ENCODE measurements around the gene SMTNL2. TPM values are rescaled to one million over a fixed set of nuclear protein-coding genes. Genes with fewer than 3 reads are reported as not detected.
A peak's percentile ranks its signal among the peaks of the same experiment; 100 is the strongest.

Gene SMTNL2
- total RNA-seq, 1 donor from 2014 or later = 74.1 TPM

- Histone ChIP-seq H3K4me1 (ENCODE audit: control insufficient read depth in 3 of 3, insufficient read depth in 3 of 3, low read length in 3 of 3) (peaks cover 21 to 23% (median 21%) of the 10 kb centered on the region in 3 donors), H3K9me3 (ENCODE audit: control insufficient read depth in 3 of 3, low read length in 3 of 3) (no peaks in the 10 kb centered on the region), H3K4me3 (ENCODE audit: low read length in 3 of 3) (peak overlapping the region in 1 of 3 donors; percentile 98), H3K36me3 (ENCODE audit: control insufficient read depth in 3 of 3, insufficient read depth in 3 of 3, low read length in 3 of 3) (peaks cover 36 to 43% (median 40%) of the 10 kb centered on the region in 3 donors), H3K27me3 (ENCODE audit: control insufficient read depth in 3 of 3, insufficient read depth in 3 of 3, low read length in 3 of 3) (no peaks in the 10 kb centered on the region), H3K9ac (ENCODE audit: low read depth in 1 of 3, low read length in 3 of 3) (no peak overlapping the region), H3K27ac (ENCODE audit: low read depth, low read length) (no peak overlapping the region)
These were observed 30.7 kb upstream of the SMTNL2 start for GRCh38 chr17:4553669-4554068.

- Histone ChIP-seq H3K4me1 (ENCODE audit: control insufficient read depth in 3 of 3, insufficient read depth in 3 of 3, low read length in 3 of 3) (peaks cover 21 to 23% (median 21%) of the 10 kb centered on the region in 3 donors), H3K9ac (ENCODE audit: low read depth in 1 of 3, low read length in 3 of 3) (peak overlapping the region; percentile 81 to 89 (median 85)), H3K36me3 (ENCODE audit: control insufficient read depth in 3 of 3, insufficient read depth in 3 of 3, low read length in 3 of 3) (peaks cover 28 to 37% (median 32%) of the 10 kb centered on the region in 3 donors), H3K27me3 (ENCODE audit: control insufficient read depth in 3 of 3, insufficient read depth in 3 of 3, low read length in 3 of 3) (no peaks in the 10 kb centered on the region), H3K4me3 (ENCODE audit: low read length in 3 of 3) (peak overlapping the region; percentile 89 to 98 (median 98)), H3K27ac (ENCODE audit: low read depth, low read length) (peak overlapping the region; percentile 53), H3K9me3 (ENCODE audit: control insufficient read depth in 3 of 3, low read length in 3 of 3) (no peaks in the 10 kb centered on the region)
These were observed 29.8 kb upstream of the SMTNL2 start for GRCh38 chr17:4554441-4554996.

- peak within 1 kb of the TSS; percentile 81 to 89 (median 85) for H3K9ac ChIP-seq (ENCODE audit: low read depth in 1 of 3, low read length in 3 of 3)
- H3K27me3 ChIP-seq (ENCODE audit: control insufficient read depth in 3 of 3, insufficient read depth in 3 of 3, low read length in 3 of 3) = no peaks in the 10 kb centered on the region
- peaks cover 24 to 30% (median 26%) of the 10 kb centered on the region in 3 donors for H3K36me3 ChIP-seq (ENCODE audit: control insufficient read depth in 3 of 3, insufficient read depth in 3 of 3, low read length in 3 of 3)
- no peaks in the 10 kb centered on the region for H3K9me3 ChIP-seq (ENCODE audit: control insufficient read depth in 3 of 3, low read length in 3 of 3)
- H3K4me1 ChIP-seq (ENCODE audit: control insufficient read depth in 3 of 3, insufficient read depth in 3 of 3, low read length in 3 of 3) = peaks cover 21 to 23% (median 21%) of the 10 kb centered on the region in 3 donors
- H3K27ac ChIP-seq (ENCODE audit: low read depth, low read length) = peak within 1 kb of the TSS; percentile 53
- H3K4me3 ChIP-seq (ENCODE audit: low read length in 3 of 3) = peak within 1 kb of the TSS; percentile 89 to 98 (median 98)
These were observed 29.1 kb upstream of the SMTNL2 start, which contains the start of gene MYBBP1A for GRCh38 chr17:4554997-4555799. TSS of gene MYBBP1A (minus strand) at chr17:4555384. CDS start at chr17:4555324, 60 bp downstream.

GRCh38 chr17:4555873-4556759 is 28.2 kb upstream of the SMTNL2 start:
- peaks cover 15 to 22% (median 17%) of the 10 kb centered on the region in 3 donors for H3K36me3 ChIP-seq (ENCODE audit: control insufficient read depth in 3 of 3, insufficient read depth in 3 of 3, low read length in 3 of 3)
- no peaks in the 10 kb centered on the region for H3K9me3 ChIP-seq (ENCODE audit: control insufficient read depth in 3 of 3, low read length in 3 of 3)
- no peaks in the 10 kb centered on the region for H3K27me3 ChIP-seq (ENCODE audit: control insufficient read depth in 3 of 3, insufficient read depth in 3 of 3, low read length in 3 of 3)
- H3K4me1 ChIP-seq (ENCODE audit: control insufficient read depth in 3 of 3, insufficient read depth in 3 of 3, low read length in 3 of 3) = peaks cover 21 to 23% (median 21%) of the 10 kb centered on the region in 3 donors
- peak overlapping the region; percentile 53 for H3K27ac ChIP-seq (ENCODE audit: low read depth, low read length)
- peak overlapping the region; percentile 81 to 88 (median 85) for H3K9ac ChIP-seq (ENCODE audit: low read depth in 1 of 3, low read length in 3 of 3)
- peak overlapping the region; percentile 89 to 98 (median 98) for H3K4me3 ChIP-seq (ENCODE audit: low read length in 3 of 3)

- Histone ChIP-seq H3K27me3 (ENCODE audit: control insufficient read depth in 3 of 3, insufficient read depth in 3 of 3, low read length in 3 of 3) (no peaks in the 10 kb centered on the region), H3K4me3 (ENCODE audit: low read length in 3 of 3) (no peak overlapping the region), H3K4me1 (ENCODE audit: control insufficient read depth in 3 of 3, insufficient read depth in 3 of 3, low read length in 3 of 3) (peaks cover 21 to 23% (median 21%) of the 10 kb centered on the region in 3 donors), H3K36me3 (ENCODE audit: control insufficient read depth in 3 of 3, insufficient read depth in 3 of 3, low read length in 3 of 3) (peaks cover 9 to 16% (median 11%) of the 10 kb centered on the region in 3 donors), H3K9me3 (ENCODE audit: control insufficient read depth in 3 of 3, low read length in 3 of 3) (no peaks in the 10 kb centered on the region), H3K27ac (ENCODE audit: low read depth, low read length) (no peak overlapping the region), H3K9ac (ENCODE audit: low read depth in 1 of 3, low read length in 3 of 3) (no peak overlapping the region)
These were observed 27.3 kb upstream of the SMTNL2 start for GRCh38 chr17:4556996-4557395.

- H3K36me3 ChIP-seq (ENCODE audit: control insufficient read depth in 3 of 3, insufficient read depth in 3 of 3, low read length in 3 of 3) = peaks cover 3 to 9% (median 5%) of the 10 kb centered on the region in 3 donors
These were observed 26.5 kb upstream of the SMTNL2 start for GRCh38 chr17:4557626-4558346.

GRCh38 chr17:4558347-4558971 is 25.9 kb upstream of the SMTNL2 start:
- Histone ChIP-seq H3K9ac (ENCODE audit: low read depth in 1 of 3, low read length in 3 of 3) (no peak overlapping the region), H3K27ac (ENCODE audit: low read depth, low read length) (no peak overlapping the region), H3K4me3 (ENCODE audit: low read length in 3 of 3) (no peak overlapping the region), H3K4me1 (ENCODE audit: control insufficient read depth in 3 of 3, insufficient read depth in 3 of 3, low read length in 3 of 3) (peaks cover 21 to 26% (median 21%) of the 10 kb centered on the region in 3 donors), H3K9me3 (ENCODE audit: control insufficient read depth in 3 of 3, low read length in 3 of 3) (no peaks in the 10 kb centered on the region), H3K27me3 (ENCODE audit: control insufficient read depth in 3 of 3, insufficient read depth in 3 of 3, low read length in 3 of 3) (no peaks in the 10 kb centered on the region), H3K36me3 (ENCODE audit: control insufficient read depth in 3 of 3, insufficient read depth in 3 of 3, low read length in 3 of 3) (peaks cover 2 to 3% (median 3%) of the 10 kb centered on the region in 3 donors)

More at GRCh38 chr17:4557626-4558346, 26.5 kb upstream of the SMTNL2 start:
- Histone ChIP-seq H3K27me3 (ENCODE audit: control insufficient read depth in 3 of 3, insufficient read depth in 3 of 3, low read length in 3 of 3) (no peaks in the 10 kb centered on the region), H3K9me3 (ENCODE audit: control insufficient read depth in 3 of 3, low read length in 3 of 3) (no peaks in the 10 kb centered on the region), H3K4me3 (ENCODE audit: low read length in 3 of 3) (no peak overlapping the region), H3K9ac (ENCODE audit: low read depth in 1 of 3, low read length in 3 of 3) (no peak overlapping the region), H3K4me1 (ENCODE audit: control insufficient read depth in 3 of 3, insufficient read depth in 3 of 3, low read length in 3 of 3) (peaks cover 21 to 26% (median 21%) of the 10 kb centered on the region in 3 donors), H3K27ac (ENCODE audit: low read depth, low read length) (no peak overlapping the region)

- H3K4me3 ChIP-seq (ENCODE audit: low read length in 3 of 3) = no peak overlapping the region
- no peak overlapping the region for H3K27ac ChIP-seq (ENCODE audit: low read depth, low read length)
- H3K9me3 ChIP-seq (ENCODE audit: control insufficient read depth in 3 of 3, low read length in 3 of 3) = no peaks in the 10 kb centered on the region
- H3K9ac ChIP-seq (ENCODE audit: low read depth in 1 of 3, low read length in 3 of 3) = no peak overlapping the region
- H3K4me1 ChIP-seq (ENCODE audit: control insufficient read depth in 3 of 3, insufficient read depth in 3 of 3, low read length in 3 of 3) = peaks cover 15 to 19% (median 16%) of the 10 kb centered on the region in 3 donors
- H3K36me3 ChIP-seq (ENCODE audit: control insufficient read depth in 3 of 3, insufficient read depth in 3 of 3, low read length in 3 of 3) = no peaks in the 10 kb centered on the region
- no peaks in the 10 kb centered on the region for H3K27me3 ChIP-seq (ENCODE audit: control insufficient read depth in 3 of 3, insufficient read depth in 3 of 3, low read length in 3 of 3)
These were observed 25.1 kb upstream of the SMTNL2 start for GRCh38 chr17:4559139-4559791.

All from skeletal muscle tissue (tissue), 4 donors.